ENCODE measurements around the gene MYOF. TPM values are rescaled to one million over a fixed set of nuclear protein-coding genes. Genes with fewer than 3 reads are reported as not detected.
"Not testable (repeated sequence)": the region's sequence is repeated elsewhere in the genome, so short reads cannot be mapped to it uniquely, and the experiment has no call there.

MYOF gene
- total and polyA plus RNA-seq, 2 of the 8 experiments (the other 6 are each of a cell fraction or from before 2014, with no cell fraction given): 0.98 to 2.3 TPM

DNA sequence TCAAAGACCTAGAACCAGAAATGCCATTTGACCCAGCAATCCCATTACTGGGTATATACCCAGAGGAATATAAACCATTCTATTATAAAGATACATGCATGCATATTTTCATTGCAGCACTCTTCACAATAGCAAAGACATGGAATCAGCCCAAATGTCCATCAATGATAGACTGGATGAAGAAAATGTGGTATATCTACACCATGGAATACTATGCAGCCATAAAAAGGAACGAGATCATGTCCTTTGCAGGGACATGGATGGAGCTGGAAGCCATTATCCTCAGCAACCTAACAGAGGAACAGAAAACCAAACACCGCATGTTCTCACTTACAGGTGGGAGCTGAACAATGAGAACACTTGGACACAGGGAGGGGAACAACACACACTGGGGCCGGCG lies 123.7 kb downstream of the MYOF start:
- H3K14ac ChIP-seq (ENCODE audit: insufficient read length); H3K4me2 ChIP-seq (ENCODE audit: insufficient read depth in 1 of 2, low read depth in 2 of 2, low read length in 2 of 2); FAIRE-seq; H3K79me1 ChIP-seq (ENCODE audit: low read depth, low read length); DNase-seq (ENCODE audit: low read depth in 1 of 2, low spot score in 2 of 2); H2AK5ac ChIP-seq (ENCODE audit: low read depth, low read length); H2AFZ ChIP-seq (ENCODE audit: low read length); H2BK120ac ChIP-seq (replicated peaks; ENCODE audit: low read depth, low read length); H4K91ac ChIP-seq (replicated peaks; ENCODE audit: insufficient read length, low read length); H2BK12ac ChIP-seq (ENCODE audit: low read depth, low read length); H4K20me1 ChIP-seq (replicated peaks in 1 of 2; ENCODE audit: control insufficient read depth in 1 of 2, insufficient read depth in 2 of 2, low read length in 2 of 2); H3K36me3 ChIP-seq (ENCODE audit: control insufficient read depth in 2 of 4, insufficient read depth in 4 of 4, low read length in 3 of 4); H3K27me3 ChIP-seq (replicated peaks in 1 of 4; ENCODE audit: control insufficient read depth in 3 of 4, extremely low read depth in 1 of 4, insufficient read depth in 3 of 4, low read length in 3 of 4); H3K79me2 ChIP-seq (ENCODE audit: control insufficient read depth in 1 of 2, insufficient read depth in 2 of 2, low read length in 2 of 2); H3K23me2 ChIP-seq (ENCODE audit: low read depth, low read length); H3K9me3 ChIP-seq (ENCODE audit: insufficient read depth in 2 of 2, low read depth in 1 of 2, low read length in 1 of 2); H3K4ac ChIP-seq (replicated peaks; ENCODE audit: insufficient read length, low read depth, low read length); H4K5ac ChIP-seq (ENCODE audit: insufficient read length, low read depth, low read length); H3K56ac ChIP-seq (replicated peaks; ENCODE audit: insufficient read length, low read depth, low read length); H3K4me3 ChIP-seq (ENCODE audit: extremely low read depth in 1 of 4, insufficient read depth in 2 of 4, low read depth in 3 of 4, low read length in 4 of 4); H3K18ac ChIP-seq (ENCODE audit: extremely low read depth, low read length); H3K27ac ChIP-seq (ENCODE audit: low read depth, low read length); H3K4me1 ChIP-seq (replicated peaks in 1 of 4; ENCODE audit: control insufficient read depth in 3 of 4, insufficient read depth in 4 of 4, low read length in 3 of 4); H4K8ac ChIP-seq (ENCODE audit: extremely low read depth, insufficient read depth, low read length); H2BK20ac ChIP-seq (ENCODE audit: low read length); H3K23ac ChIP-seq (ENCODE audit: insufficient read length); H2BK15ac ChIP-seq (ENCODE audit: low read length); H2BK5ac ChIP-seq (ENCODE audit: low read depth, low read length); H3K9ac ChIP-seq (replicated peaks in 1 of 4; ENCODE audit: extremely low read depth in 1 of 4, low read depth in 3 of 4, low read length in 3 of 4); POLR2A ChIA-PET (ENCODE audit: partially characterized antibody): not testable (repeated sequence)
- 93% methylated on average over 4 of the region's 4 CpGs; no CpG with 5 or more reads in 1 of the 2 experiments for WGBS, 2 experiments (ENCODE audit: extremely low coverage in 1 of 2, insufficient coverage in 1 of 2, insufficient read length in 1 of 2, insufficient replicate concordance in 2 of 2, low coverage in 1 of 2, low lambda C conversion rate in 2 of 2, missing lambda C conversion rate in 1 of 2)
- CTCF ChIA-PET (ENCODE audit: partially characterized antibody): interaction anchor here (0.6 to 16.9 kb wide), 62 partner anchors 8 to 520 kb away, joined by 3 to 363 read pairs (median 6); partner anchors contain the start of genes CYP26A1, CYP26C1 and MYOF
